Measurements from ENCODE around the gene PRAC2.

The PRAC2 gene

GRCh38 chr17:48756830-48757251 lies 33.9 kb downstream of the PRAC2 start:
- peak; percentile 84 for DNase-seq

- peak; percentile 3 for DNase-seq
These were observed 34.6 kb downstream of the PRAC2 start for GRCh38 chr17:48757524-48757961.

- no peak for DNase-seq
These were observed 36.3 kb downstream of the PRAC2 start for GRCh38 chr17:48759288-48759687.

- DNase-seq, result no peak
These were observed 37.4 kb downstream of the PRAC2 start for GRCh38 chr17:48760411-48760810.

- DNase-seq, result no peak
These were observed 38.1 kb downstream of the PRAC2 start for GRCh38 chr17:48761114-48761513.

- DNase-seq, result no peak
These were observed 44.3 kb downstream of the PRAC2 start for GRCh38 chr17:48767263-48767774.

GRCh38 chr17:48769009-48769675 lies 46.2 kb downstream of the PRAC2 start:
- DNase-seq, result no peak

- no peak for DNase-seq
These were observed 48.0 kb downstream of the PRAC2 start for GRCh38 chr17:48770954-48771353.

GRCh38 chr17:48773245-48773644 lies 50.3 kb downstream of the PRAC2 start:
- no peak for DNase-seq
